Neutrophil (primary cell): Measurements from ENCODE around the gene UNK.

Source experiments
- H3K27ac ChIP-seq: fragments of 200-600 bp; sonication (generic); 2 replicates; pipeline ENCODE4 v1.5.1; 2016; ENCODE audit warnings: mild to moderate bottlenecking, moderate library complexity
- H3K27me3 ChIP-seq: fragments of 200-600 bp; sonication (generic); 2 replicates; pipeline ENCODE4 v1.6.0; 2016; ENCODE audit warnings: mild to moderate bottlenecking
- H3K36me3 ChIP-seq: fragments of 200-600 bp; sonication (generic); 2 replicates; pipeline ENCODE4 v1.5.1; 2017
- H3K4me1 ChIP-seq, 2 experiments: fragments of 200-600 bp in 1 of 2; sonication (generic) in 1 of 2; 1 replicate in 1 of 2; 2 replicates in 1 of 2; pipeline versions ENCODE4 v1.5.1 to v1.6.1; 2013 to 2016; ENCODE audit warnings: low read depth in 1 of 2, low read length in 1 of 2, mild to moderate bottlenecking in 1 of 2, moderate library complexity in 1 of 2; ENCODE audit not compliant: control insufficient read depth in 1 of 2, insufficient read depth in 1 of 2
- H3K4me3 ChIP-seq, 2 experiments: fragments of 200-600 bp in 1 of 2; sonication (generic) in 1 of 2; 1 replicate in 1 of 2; 2 replicates in 1 of 2; pipeline ENCODE4 v1.5.1; 2013 to 2016; ENCODE audit warnings: low read depth in 1 of 2, low read length in 1 of 2, mild to moderate bottlenecking in 1 of 2, moderate library complexity in 1 of 2
- H3K9me3 ChIP-seq: fragments of 200-600 bp; sonication (generic); 2 replicates; pipeline ENCODE4 v1.5.1; 2016
- CTCF ChIP-seq: fragments of 200-600 bp; sonication (generic); IDR thresholded peaks from 2 replicates; pipeline ENCODE4 v1.5.1; 2016; ENCODE audit warnings: antibody characterized with exemption

Gene UNK

GRCh38 chr17:75874323-75875181, 89.9 kb downstream of the UNK start:
- no peak overlapping the region for H3K4me3 ChIP-seq
- peaks cover 32 to 35% of the 10 kb centered on the region in 2 experiments for H3K4me1 ChIP-seq
- no peak overlapping the region for H3K27ac ChIP-seq
- H3K27me3 ChIP-seq: peaks cover 59% of the 10 kb centered on the region
- no peaks in the 10 kb centered on the region for H3K36me3 ChIP-seq
- no peaks in the 10 kb centered on the region for H3K9me3 ChIP-seq
- no peak for TF ChIP-seq CTCF
